H7 (cell line): Measurements from ENCODE around the gene CACNB2. TPM values are rescaled to one million over a fixed set of nuclear protein-coding genes. Genes with fewer than 3 reads are reported as not detected.

Source experiments
- DNase-seq: peaks from one replicate; pipeline ENCODE4 v3.0.0; 2012
- H3K27me3 ChIP-seq: 2 replicates; pipeline ENCODE4 v1.6.0; 2011; ENCODE audit warnings: mild to moderate bottlenecking, low read length; ENCODE audit not compliant: control insufficient read depth, insufficient read depth
- H3K36me3 ChIP-seq: replicated peaks from 2 replicates; pipeline ENCODE4 v1.5.1; 2011; ENCODE audit warnings: low read length; ENCODE audit not compliant: control insufficient read depth, insufficient read depth
- H3K4me3 ChIP-seq: 2 replicates; pipeline ENCODE4 v1.5.1; 2011; ENCODE audit warnings: low read depth, mild to moderate bottlenecking, control low read depth, low read length, moderate library complexity; ENCODE audit not compliant: insufficient read depth
- total RNA-seq: library from RNA; depleted of rRNA; stranded (reverse); fragments of >200 nt; shearing (Covaris generic); gene quantifications from 2 replicates; pipeline ENCODE4 v1.2.3, GENCODE V29; 2014

Gene CACNB2
- total RNA-seq, 1 experiment from 2014 or later, result 1.0 TPM

GRCh38 chr10:18401416-18402195, 261.4 kb downstream of the CACNB2 start:
- no peak for DNase-seq
- H3K36me3 ChIP-seq, result no peaks in the 10 kb centered on the region
- no peaks in the 10 kb centered on the region; the same call in 1 of the 2 replicates for H3K27me3 ChIP-seq
- H3K4me3 ChIP-seq, result no peak overlapping the region

- DNase-seq, result no peak
- no peak overlapping the region for H3K4me3 ChIP-seq
- H3K27me3 ChIP-seq, result no peaks in the 10 kb centered on the region; the same call in 1 of the 2 replicates
- no peaks in the 10 kb centered on the region for H3K36me3 ChIP-seq
Observed at GRCh38 chr10:18402853-18403252, 262.6 kb downstream of the CACNB2 start.

GRCh38 chr10:18404530-18404929, 264.3 kb downstream of the CACNB2 start:
- Histone ChIP-seq H3K4me3 (no peak overlapping the region), H3K27me3 (no peaks in the 10 kb centered on the region; the same call in 1 of the 2 replicates), H3K36me3 (no peaks in the 10 kb centered on the region)
- no peak for DNase-seq

GRCh38 chr10:18406136-18406535, 265.9 kb downstream of the CACNB2 start:
- peak; percentile 16 for DNase-seq
- H3K4me3 ChIP-seq, result no peak overlapping the region
- H3K27me3 ChIP-seq, result no peaks in the 10 kb centered on the region; the same call in 1 of the 2 replicates
- H3K36me3 ChIP-seq, result no peaks in the 10 kb centered on the region

DNA sequence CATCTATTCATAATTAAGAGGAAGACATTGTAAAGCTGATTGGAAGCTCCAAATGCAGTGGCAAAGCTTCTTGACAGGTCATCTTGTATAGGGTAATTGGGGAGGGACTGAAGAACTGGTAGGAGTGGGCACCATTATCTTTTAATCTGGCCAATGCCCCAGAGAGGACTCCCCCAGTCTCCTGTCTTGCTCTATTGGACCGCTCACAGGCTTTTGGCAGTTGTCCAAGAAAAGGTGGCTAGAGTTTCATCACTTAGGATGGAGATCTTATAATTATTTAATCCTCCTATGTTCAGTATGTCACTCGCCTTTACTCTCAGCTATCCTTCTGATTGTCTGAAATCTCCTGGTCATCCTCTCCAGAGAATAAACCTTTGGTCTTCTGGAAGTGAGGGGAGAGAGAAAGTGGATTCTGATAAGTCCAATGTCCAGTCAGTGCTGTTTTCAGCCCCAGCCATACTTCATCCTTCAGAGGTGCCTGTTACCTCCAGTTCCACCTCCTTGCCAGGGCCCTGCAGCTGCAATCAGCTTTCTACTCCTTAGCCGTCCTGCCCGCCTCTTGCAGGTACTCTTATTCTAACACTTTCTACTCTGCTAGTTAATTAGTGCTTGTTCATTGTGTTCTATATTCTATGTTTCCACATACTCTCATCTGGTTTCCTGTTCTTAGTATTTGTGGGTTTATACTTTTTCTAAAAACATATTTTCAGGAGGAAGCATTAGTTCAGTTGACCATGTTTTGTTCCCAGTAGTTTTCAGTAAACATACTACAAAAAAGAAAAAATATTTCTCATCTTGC, 269.6 kb downstream of the CACNB2 start:
- no peaks in the 10 kb centered on the region for H3K27me3 ChIP-seq
- no peak overlapping the region for H3K4me3 ChIP-seq
- H3K36me3 ChIP-seq, result no peaks in the 10 kb centered on the region
- no peak for DNase-seq

DNA sequence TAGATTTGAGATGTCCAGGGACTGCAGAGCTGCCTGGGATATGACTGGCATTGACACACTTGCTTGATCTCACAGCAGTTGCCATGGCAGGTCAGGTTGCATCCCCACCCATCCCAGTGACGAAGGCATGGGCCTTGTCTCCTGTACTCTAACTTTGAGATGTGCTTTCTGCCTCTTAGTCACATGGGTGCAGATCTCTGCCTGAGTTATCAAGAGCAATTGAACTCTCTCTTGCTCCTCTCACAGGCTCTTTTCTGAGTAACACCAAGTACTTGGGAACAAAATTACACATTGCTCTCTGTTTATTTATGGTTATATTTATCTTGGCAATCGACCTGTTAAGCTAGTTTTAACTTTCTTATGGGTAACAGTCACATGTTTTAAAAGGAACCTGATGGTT, 273.8 kb downstream of the CACNB2 start:
- Histone ChIP-seq H3K4me3 (no peak overlapping the region), H3K27me3 (no peaks in the 10 kb centered on the region), H3K36me3 (no peaks in the 10 kb centered on the region)
- DNase-seq, result no peak

GRCh38 chr10:18417950-18418527, 277.8 kb downstream of the CACNB2 start:
- no peaks in the 10 kb centered on the region for H3K36me3 ChIP-seq
- no peak overlapping the region for H3K4me3 ChIP-seq
- H3K27me3 ChIP-seq, result no peaks in the 10 kb centered on the region
- no peak for DNase-seq

DNA sequence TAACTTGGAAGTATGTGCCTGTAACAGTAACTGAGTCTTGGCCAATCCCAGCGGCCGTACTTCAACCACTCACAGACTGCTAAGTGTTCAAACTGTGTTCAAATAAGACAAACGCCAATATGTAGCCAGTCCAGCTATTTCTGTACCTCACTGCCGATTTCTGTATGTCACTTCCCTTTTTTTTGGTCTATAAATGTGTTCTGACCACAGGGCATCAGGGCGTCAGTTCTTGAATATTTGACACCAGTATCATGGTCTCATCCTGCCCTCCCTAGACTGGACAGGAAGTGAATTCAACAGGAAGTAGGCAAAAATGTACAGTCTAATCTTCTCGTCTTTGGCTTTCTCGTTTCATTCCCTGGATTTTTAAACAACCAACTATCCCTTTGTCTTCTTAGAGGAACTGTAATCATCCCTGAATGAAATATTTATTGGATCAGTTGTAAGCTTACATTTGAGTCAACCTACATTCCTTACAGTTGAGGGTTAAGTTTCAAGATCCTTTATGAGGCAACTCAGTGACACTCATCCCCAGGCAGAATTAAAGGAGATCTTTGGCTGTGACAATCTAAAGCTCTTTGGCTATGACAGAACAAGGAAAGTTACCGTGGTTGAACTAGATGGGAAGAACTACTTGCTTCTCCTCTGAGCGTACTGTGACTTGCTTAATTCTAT, 278.5 kb downstream of the CACNB2 start:
- DNase-seq, result no peak

GRCh38 chr10:18419945-18420344, 279.7 kb downstream of the CACNB2 start:
- no peaks in the 10 kb centered on the region for H3K36me3 ChIP-seq
- no peak for DNase-seq
- no peak overlapping the region for H3K4me3 ChIP-seq
- no peaks in the 10 kb centered on the region for H3K27me3 ChIP-seq

More for the DNA sequence above, 278.5 kb downstream of the CACNB2 start:
- Histone ChIP-seq H3K4me3 (no peak overlapping the region), H3K27me3 (no peaks in the 10 kb centered on the region), H3K36me3 (no peaks in the 10 kb centered on the region)

- no peak overlapping the region for H3K4me3 ChIP-seq
- DNase-seq, result no peak
- no peaks in the 10 kb centered on the region for H3K36me3 ChIP-seq
- H3K27me3 ChIP-seq, result no peaks in the 10 kb centered on the region
Observed at GRCh38 chr10:18421726-18422293, 281.6 kb downstream of the CACNB2 start.

- no peaks in the 10 kb centered on the region for H3K36me3 ChIP-seq
- peak; percentile 16 for DNase-seq
- H3K4me3 ChIP-seq, result no peak overlapping the region
- no peaks in the 10 kb centered on the region for H3K27me3 ChIP-seq
Observed at GRCh38 chr10:18423058-18423637, 282.9 kb downstream of the CACNB2 start.

DNA sequence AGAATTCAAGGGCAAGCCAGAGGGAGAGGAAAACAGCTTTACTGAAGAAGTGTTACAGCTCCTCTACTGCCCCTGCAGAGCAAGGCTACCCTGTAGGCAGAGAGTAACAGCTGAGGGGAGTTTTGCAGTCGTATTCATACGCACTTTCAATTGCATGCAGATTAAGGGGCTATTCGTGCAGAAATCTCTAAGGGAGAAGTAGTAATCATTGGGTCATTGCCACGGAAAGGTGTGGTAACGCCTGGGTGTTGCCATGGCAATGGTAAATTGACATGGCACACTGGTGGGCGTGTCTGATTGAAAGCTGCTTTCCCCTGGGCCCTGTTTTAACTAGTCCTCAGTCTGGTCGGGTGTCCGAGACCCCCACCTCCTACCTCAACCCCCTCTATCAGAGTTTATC, 284.0 kb downstream of the CACNB2 start:
- no peak overlapping the region for H3K4me3 ChIP-seq
- no peak for DNase-seq
- no peaks in the 10 kb centered on the region for H3K27me3 ChIP-seq
- H3K36me3 ChIP-seq, result no peaks in the 10 kb centered on the region

DNA sequence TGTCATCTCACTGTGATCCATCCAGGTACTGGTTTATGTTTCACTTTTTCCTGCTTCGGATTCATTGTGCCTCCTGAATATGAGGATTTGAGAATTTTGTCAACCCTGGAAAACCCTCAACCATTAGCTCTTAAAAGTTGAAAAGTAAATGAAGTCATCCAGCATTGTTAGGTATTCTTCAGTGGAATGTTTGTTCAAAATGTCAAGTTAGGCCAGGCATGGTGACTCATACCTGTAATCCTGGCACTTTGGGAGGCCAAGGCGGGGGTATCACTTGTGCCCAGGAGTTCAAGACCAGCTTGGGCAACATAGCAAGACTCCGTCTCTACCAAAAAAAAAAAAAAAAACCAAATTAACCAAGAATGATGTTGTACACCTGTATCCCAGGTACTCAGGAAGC, 289.1 kb downstream of the CACNB2 start:
- H3K27me3 ChIP-seq, result no peaks in the 10 kb centered on the region
- H3K36me3 ChIP-seq, result no peaks in the 10 kb centered on the region
- DNase-seq, result no peak
- no peak overlapping the region for H3K4me3 ChIP-seq

DNA sequence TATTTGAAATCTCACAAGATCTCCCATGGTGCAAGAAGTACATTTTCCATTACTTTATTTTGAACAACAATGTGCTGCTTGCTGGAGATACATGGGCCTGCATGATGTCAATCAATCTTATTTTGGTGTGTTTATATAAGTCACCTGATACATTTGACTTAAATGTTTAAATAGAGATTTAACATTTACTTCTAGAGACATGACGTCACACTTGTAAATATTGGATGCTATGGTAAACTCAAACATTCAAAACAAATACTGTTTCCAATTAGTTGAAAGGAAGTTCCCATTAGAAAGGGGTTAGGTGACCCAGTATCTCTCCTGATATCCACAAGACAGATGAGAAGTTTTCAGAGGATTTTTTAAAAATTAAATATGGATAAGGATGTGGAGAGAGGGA, 296.7 kb downstream of the CACNB2 start:
- no peaks in the 10 kb centered on the region for H3K27me3 ChIP-seq
- H3K4me3 ChIP-seq, result no peak overlapping the region
- no peaks in the 10 kb centered on the region for H3K36me3 ChIP-seq
- DNase-seq, result no peak
